Measurements from ENCODE around the gene HEMK1. TPM values are rescaled to one million over a fixed set of nuclear protein-coding genes. Genes with fewer than 3 reads are reported as not detected.

Gene HEMK1
- total and polyA plus RNA-seq, 2 donors (not counting 3 experiments of a cell fraction or from before 2014, with no cell fraction given), result 14.2 to 15.2 TPM

DNA sequence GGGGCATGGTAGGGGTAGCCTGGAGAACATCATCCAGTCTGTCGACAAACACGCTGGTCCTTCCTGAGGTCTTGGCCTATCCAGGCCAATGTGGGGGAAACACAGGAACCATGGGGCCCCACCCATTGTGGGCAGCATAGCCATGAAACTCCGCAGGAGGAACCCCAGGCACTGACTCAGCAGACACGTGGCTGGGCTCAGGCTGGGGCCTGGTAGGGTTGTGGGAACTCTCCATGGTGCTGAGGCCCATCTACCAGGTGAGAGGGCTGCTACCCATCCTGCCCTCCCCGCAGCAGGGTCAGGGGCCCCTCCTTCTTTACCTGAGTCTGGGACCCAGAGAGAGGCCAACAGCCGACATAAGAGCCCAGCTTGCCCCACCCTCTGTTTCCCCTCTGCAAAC is 43.3 kb upstream of the HEMK1 start:
- Histone ChIP-seq H4K20me1 (replicated peaks; ENCODE audit: control insufficient read depth, extremely low read depth, insufficient read depth, low read length) (no peaks in the 10 kb centered on the region), H3K36me3 (ENCODE audit: control insufficient read depth in 2 of 2, extremely low read depth in 1 of 2, insufficient read depth in 2 of 2, low read length in 2 of 2) (no peaks in the 10 kb centered on the region), H3K9ac (replicated peaks; ENCODE audit: extremely low read depth, insufficient read depth, low read length) (no peak overlapping the region), H3K27ac (ENCODE audit: insufficient read depth, low read depth, low read length) (no peak overlapping the region), H2AFZ (ENCODE audit: low read depth, low read length) (no peak overlapping the region), H3K79me2 (ENCODE audit: control insufficient read depth, insufficient read depth, low read length) (no peaks in the 10 kb centered on the region), H3K4me1 (ENCODE audit: control insufficient read depth, extremely low read depth, insufficient read depth, low read length) (no peaks in the 10 kb centered on the region), H3K27me3 (ENCODE audit: control insufficient read depth in 2 of 2, insufficient read depth in 2 of 2, low read length in 2 of 2) (peaks cover 10 to 19% of the 10 kb centered on the region in 2 experiments), H3K4me3 (replicated peaks in 1 of 3; ENCODE audit: insufficient read depth in 1 of 3, low read depth in 1 of 3, low read length in 3 of 3) (no peak overlapping the region), H3K4me2 (ENCODE audit: insufficient read depth, low read length) (no peak overlapping the region), H3K9me3 (replicated peaks; ENCODE audit: control insufficient read depth, insufficient read depth, low read length) (no peaks in the 10 kb centered on the region), H3K9me1 (replicated peaks; ENCODE audit: control insufficient read depth, extremely low read depth, insufficient read depth, low read length) (no peaks in the 10 kb centered on the region)
- DNase-seq (ENCODE audit: low read depth, low spot score) (no peak), FAIRE-seq (no peak)
- ChIA-PET CTCF (no interaction called here), POLR2A (no interaction called here)
- no TSS peak for BruUV-seq (replicated peaks)
- TF ChIP-seq MAX (IDR thresholded peaks at IDR 0.05; ENCODE audit: insufficient read depth, insufficient read length) (no peak), JUN (IDR thresholded peaks at IDR 0.05; ENCODE audit: borderline replicate concordance, insufficient read depth, insufficient read length, low read depth) (no peak), GATA2 (IDR thresholded peaks at IDR 0.05; ENCODE audit: insufficient read depth, insufficient read length, low read depth, low read length) (no peak)
- TF ChIP-seq, protein P1, sequence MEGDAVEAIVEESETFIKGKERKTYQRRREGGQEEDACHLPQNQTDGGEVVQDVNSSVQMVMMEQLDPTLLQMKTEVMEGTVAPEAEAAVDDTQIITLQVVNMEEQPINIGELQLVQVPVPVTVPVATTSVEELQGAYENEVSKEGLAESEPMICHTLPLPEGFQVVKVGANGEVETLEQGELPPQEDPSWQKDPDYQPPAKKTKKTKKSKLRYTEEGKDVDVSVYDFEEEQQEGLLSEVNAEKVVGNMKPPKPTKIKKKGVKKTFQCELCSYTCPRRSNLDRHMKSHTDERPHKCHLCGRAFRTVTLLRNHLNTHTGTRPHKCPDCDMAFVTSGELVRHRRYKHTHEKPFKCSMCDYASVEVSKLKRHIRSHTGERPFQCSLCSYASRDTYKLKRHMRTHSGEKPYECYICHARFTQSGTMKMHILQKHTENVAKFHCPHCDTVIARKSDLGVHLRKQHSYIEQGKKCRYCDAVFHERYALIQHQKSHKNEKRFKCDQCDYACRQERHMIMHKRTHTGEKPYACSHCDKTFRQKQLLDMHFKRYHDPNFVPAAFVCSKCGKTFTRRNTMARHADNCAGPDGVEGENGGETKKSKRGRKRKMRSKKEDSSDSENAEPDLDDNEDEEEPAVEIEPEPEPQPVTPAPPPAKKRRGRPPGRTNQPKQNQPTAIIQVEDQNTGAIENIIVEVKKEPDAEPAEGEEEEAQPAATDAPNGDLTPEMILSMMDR (IDR thresholded peaks at IDR 0.05; ENCODE audit: extremely low read depth in 1 of 2, insufficient read depth in 1 of 2, low read depth in 1 of 2, low read length in 2 of 2), result no peak
- dilution Hi-C loops (cut with MboI; ENCODE audit: extremely low pct_ligation_motif_present, low sequenced_read_pairs) (no loop called here), intact Hi-C loops (cut with micrococcal nuclease) (no loop called here)
